Suppressor macrophage treated with lipopolysaccharide for 1 hour (primary cell): Measurements from ENCODE around the gene ST3GAL4.
"Not testable (repeated sequence)": the region's sequence is repeated elsewhere in the genome, so short reads cannot be mapped to it uniquely, and the experiment has no call there.

ENCODE experiments used
- DNase-seq, 3 donors: peaks; one replicate each; pipeline ENCODE4 v3.0.0-alpha.2; 2020 to 2022

ST3GAL4 gene

GRCh38 chr11:126331286-126331685 lies 24.2 kb upstream of the ST3GAL4 start:
- DNase-seq, result no peak

DNA sequence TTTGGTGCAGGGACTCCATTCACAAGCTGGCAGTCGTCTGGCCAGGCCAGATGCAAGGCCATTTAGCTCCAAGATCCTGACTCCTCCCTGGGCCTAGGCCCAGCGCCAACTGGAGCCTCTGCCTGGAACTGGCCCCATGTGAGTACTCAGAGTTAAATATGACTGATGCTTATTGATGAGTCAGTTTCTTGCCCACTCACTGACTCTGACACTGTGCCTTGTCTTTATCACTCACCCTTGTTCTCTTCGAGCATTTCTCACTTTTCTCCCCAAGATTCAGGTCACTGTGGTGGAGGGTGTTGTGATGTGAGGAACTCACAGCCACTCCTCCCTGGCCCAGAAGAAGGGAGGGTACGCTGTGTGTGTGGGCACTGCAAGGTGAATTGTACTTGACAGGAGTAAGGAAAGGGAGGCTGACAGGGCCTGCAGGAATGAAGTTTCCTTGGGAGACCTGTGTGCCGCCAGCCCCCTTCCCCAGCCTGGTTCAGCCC lies 23.2 kb upstream of the ST3GAL4 start:
- DNase-seq, result peak; percentile 38 to 59 (median 40)

DNA sequence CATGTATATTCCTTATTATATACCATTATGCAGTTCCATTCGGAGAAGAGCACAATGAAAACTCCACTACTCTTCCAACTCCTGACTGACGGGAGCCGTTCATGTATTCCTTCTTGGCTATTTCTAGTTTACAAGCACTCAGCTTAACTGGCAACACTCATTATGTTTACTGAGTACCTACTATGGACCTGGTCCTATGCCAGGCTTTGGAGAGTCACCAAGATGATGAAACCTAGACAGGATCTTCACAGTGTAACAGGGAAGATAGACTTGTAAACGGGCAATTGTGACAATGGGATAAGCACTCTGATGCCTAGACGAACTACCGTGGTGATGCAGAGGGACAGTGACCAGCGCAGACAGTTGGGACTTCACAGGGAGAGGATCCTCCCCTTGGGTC lies 22.3 kb upstream of the ST3GAL4 start:
- no peak for DNase-seq

- DNase-seq, result no peak
Measured at GRCh38 chr11:126334659-126335462, 20.6 kb upstream of the ST3GAL4 start.

DNA sequence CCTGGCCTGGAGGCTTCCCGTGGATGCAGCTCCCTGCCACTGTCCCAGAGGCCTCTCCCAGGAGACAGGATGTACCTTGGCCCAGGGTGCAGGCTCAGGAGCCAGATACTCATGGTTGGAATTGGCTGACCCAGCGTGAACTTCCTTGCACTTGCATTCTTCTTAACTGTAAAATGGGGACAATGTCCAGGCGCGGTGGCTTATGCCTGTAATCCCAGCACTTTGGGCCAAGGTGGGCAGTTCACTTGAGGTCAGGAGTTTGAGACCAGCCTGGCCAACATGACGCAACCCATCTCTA lies 20.1 kb upstream of the ST3GAL4 start:
- no peak for DNase-seq

DNA sequence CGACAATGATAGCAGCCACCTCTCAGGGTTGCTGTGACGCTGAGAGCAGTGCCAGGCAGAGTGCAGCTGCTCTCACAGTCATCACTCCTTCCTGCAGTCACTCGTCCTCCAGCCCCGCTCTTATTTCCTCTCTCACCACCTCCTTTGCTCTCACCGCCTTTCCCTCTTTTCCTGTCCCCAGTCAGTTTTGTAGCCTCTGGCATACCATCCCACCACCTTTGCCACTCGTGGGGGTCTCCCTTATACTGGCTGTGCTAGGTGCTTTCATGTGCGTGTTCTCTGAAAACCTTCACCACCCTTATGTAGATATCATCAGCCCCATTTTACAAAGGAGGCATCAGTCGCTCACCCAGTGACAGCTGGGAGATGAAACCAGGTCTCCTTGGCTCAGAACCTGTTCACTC lies 19.3 kb upstream of the ST3GAL4 start:
- no peak for DNase-seq

GRCh38 chr11:126336671-126337101 lies 18.8 kb upstream of the ST3GAL4 start:
- no peak for DNase-seq

GRCh38 chr11:126337126-126337473 lies 18.4 kb upstream of the ST3GAL4 start:
- no peak for DNase-seq

DNA sequence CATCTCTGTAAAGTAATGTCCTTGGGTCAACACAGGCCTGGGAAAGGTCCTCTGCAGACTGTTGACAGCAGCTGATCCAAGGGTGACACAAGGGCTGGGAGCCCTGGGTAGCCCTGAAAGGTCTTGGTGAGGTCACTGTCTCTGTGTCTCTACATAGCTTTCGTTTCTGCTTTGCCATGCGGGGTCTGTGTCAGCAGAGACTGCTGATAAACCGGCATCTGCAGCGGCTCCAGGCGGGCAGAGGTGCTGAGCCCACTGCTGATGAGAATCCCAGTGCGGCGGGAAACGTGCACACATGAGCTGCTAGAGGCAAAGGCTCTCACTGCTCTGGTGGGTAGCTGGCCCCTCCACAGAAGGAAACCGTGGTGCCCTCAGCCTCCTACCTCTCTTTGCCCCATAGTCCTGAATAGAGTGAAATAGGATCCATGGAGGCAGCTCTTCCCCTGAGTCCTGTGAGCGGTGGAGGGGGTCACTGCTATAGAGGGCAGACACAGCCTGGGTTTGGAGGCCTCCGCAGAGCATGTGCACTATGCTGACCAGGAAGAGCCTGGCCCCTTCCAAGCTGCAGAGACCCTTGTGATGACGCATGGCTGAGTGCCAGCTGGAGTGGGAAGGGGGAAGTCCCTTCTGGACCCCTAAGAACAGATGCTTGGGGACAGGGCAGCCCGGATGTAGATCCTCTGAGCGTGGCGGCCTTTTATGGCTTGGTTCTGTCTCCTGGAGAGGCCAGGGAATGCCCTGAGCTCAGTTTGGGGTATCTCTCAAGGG lies 17.8 kb upstream of the ST3GAL4 start:
- peak; percentile 51 to 83 (median 71) for DNase-seq

- DNase-seq, result no peak
Measured at GRCh38 chr11:126338346-126339055, 17.0 kb upstream of the ST3GAL4 start.

GRCh38 chr11:126339073-126339862 lies 16.2 kb upstream of the ST3GAL4 start:
- peak; percentile 71 to 83 (median 73) for DNase-seq

DNA sequence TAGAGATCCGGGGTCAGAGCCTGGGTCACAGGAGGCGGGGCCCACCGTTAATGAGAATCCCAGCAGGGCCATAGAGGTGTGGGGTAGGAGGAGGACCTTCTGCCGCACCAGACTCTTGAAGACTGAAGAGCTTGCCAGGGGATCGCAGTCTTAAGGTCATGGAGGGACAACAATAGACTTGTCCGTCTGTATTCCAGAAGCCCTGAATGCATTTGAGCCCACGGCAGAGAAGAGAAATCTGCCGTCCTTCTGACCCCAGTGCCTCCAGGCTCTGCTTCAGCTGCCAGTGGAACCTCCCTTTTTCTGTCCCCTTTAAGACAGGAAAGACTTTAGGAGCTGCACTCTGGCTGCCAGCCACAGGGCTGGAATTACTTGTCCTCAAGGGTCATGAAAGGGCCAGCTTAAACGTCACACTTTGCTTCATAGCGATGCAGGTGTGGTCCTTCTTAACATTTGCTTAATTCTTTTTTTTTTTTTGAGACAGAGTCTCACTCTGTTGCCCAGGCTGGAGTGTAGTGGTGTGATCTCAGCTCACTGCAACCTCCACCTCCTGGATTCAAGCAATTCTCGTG lies 15.5 kb upstream of the ST3GAL4 start:
- no peak for DNase-seq

DNA sequence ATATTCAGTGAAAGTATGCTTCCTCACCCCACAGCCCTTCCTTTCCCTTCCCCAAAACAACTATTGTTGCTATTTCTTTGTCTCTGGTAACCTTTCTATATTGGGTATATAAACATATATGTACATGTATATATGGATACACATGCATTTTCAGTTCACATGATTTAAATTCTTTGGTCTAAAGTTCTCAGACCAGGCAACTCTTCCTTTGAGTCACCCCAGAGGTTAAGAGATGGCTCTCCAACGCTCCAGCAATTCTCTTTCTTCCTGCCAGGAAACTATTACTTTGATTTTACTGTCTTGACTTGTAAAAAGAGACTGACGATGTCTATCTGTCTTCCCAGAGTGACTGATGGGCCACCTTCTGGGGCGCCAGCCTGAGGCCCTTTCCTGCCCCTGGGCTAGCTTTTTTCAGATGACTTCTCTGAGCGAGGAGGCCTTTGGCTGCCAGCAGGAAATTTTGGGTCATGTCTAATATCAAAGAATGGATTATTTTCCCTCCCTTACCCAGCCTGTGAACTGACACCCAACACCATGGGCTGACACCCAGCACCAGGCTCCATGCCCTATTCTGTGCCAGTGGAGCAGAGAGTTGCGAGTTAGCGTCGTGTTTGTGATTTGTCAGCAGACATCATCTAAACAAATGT lies 14.4 kb upstream of the ST3GAL4 start:
- DNase-seq, result no peak

- peak; percentile 20 to 28 (median 21) for DNase-seq
Measured at GRCh38 chr11:126341760-126342161, 13.7 kb upstream of the ST3GAL4 start.

- no peak for DNase-seq
Measured at GRCh38 chr11:126343051-126343450, 12.4 kb upstream of the ST3GAL4 start.

GRCh38 chr11:126344141-126345080 lies 11.1 kb upstream of the ST3GAL4 start:
- no peak for DNase-seq

GRCh38 chr11:126345283-126345682 lies 10.2 kb upstream of the ST3GAL4 start:
- no peak for DNase-seq

GRCh38 chr11:126345759-126346585 lies 9.5 kb upstream of the ST3GAL4 start:
- peak; percentile 86 to 95 (median 86) for DNase-seq

GRCh38 chr11:126346586-126346940 lies 8.9 kb upstream of the ST3GAL4 start:
- no peak for DNase-seq

DNA sequence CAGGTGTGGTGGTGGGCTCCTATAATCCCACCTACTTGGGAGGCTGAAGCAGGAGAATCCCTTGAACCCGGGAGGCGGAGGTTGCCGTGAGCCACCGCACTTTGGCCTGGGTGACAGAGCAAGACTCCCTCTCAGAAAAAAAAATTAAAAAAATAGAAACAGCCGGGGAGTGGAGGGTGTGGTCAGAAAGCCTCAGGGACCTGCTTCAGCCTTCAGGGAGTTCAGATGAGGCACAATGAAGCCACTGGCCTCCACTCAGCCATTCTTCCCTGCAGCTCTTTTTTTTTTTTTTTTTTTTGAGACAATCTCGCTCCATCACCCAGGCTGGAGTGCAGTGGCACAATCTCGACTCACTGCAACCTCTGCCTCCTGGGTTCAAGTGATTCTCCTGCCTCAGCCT lies 8.5 kb upstream of the ST3GAL4 start:
- not testable (repeated sequence) for DNase-seq
